Muscle layer of colon (tissue), 2 donors: ENCODE measurements around the gene OPCML.

ENCODE experiments used
- H3K27ac ChIP-seq: one replicate; pipeline ENCODE4 v1.7.0; 2013; ENCODE audit warnings: low read depth, mild to moderate bottlenecking, low read length, moderate library complexity
- H3K27me3 ChIP-seq, 2 donors: one replicate each; pipeline ENCODE4 v1.7.0; 2013; ENCODE audit warnings: low read length in 2 of 2, mild to moderate bottlenecking in 2 of 2; ENCODE audit not compliant: insufficient read depth in 2 of 2, control insufficient read depth in 1 of 2
- H3K36me3 ChIP-seq: one replicate; pipeline ENCODE4 v1.7.0; 2013; ENCODE audit warnings: mild to moderate bottlenecking, low read length; ENCODE audit not compliant: insufficient read depth
- H3K4me1 ChIP-seq: one replicate; pipeline ENCODE4 v1.7.0; 2013; ENCODE audit warnings: mild to moderate bottlenecking, low read length; ENCODE audit not compliant: insufficient read depth
- H3K4me3 ChIP-seq, 2 donors: one replicate each; pipeline ENCODE4 v1.7.0; 2013; ENCODE audit warnings: low read length in 2 of 2, low read depth in 1 of 2, mild to moderate bottlenecking in 1 of 2, moderate library complexity in 1 of 2
- H3K9ac ChIP-seq: one replicate; pipeline ENCODE4 v1.7.0; 2013; ENCODE audit warnings: low read length
- H3K9me3 ChIP-seq: one replicate; pipeline ENCODE4 v1.7.0; 2013; ENCODE audit warnings: mild to moderate bottlenecking, low read length
- donor health status: abdominal sarcoma.
- donor health status: Adenocarcinoma of cecum.

OPCML gene

GRCh38 chr11:133500936-133501335, 31.4 kb downstream of the OPCML start:
- Histone ChIP-seq H3K27me3 (no peaks in the 10 kb centered on the region), H3K36me3 (no peaks in the 10 kb centered on the region), H3K27ac (no peak overlapping the region), H3K4me1 (no peaks in the 10 kb centered on the region), H3K9ac (no peak overlapping the region), H3K4me3 (no peak overlapping the region), H3K9me3 (no peaks in the 10 kb centered on the region)

DNA sequence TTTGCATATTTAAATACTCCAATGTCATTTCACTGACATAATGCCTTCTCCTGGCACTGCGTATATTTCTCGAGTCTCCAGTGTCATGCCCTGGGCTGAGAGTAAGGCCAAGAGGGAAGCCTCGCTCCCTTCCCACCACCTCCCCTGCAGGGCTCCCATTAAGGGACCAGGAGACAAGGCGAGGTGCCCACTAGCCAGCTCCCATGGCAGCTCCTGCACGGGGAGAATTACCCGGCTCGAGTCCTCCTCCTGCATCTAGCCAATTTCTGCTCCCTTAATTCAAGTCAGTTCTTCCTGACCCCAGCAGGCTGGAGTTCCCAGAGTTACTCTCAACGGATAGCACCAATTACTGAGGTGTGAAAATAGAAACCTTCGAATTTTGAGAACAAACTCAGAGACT, 31.9 kb downstream of the OPCML start:
- no peaks in the 10 kb centered on the region for H3K9me3 ChIP-seq
- H3K36me3 ChIP-seq, result no peaks in the 10 kb centered on the region
- no peak overlapping the region for H3K27ac ChIP-seq
- no peaks in the 10 kb centered on the region for H3K27me3 ChIP-seq
- no peak overlapping the region for H3K4me3 ChIP-seq
- no peak overlapping the region for H3K9ac ChIP-seq
- no peaks in the 10 kb centered on the region for H3K4me1 ChIP-seq

DNA sequence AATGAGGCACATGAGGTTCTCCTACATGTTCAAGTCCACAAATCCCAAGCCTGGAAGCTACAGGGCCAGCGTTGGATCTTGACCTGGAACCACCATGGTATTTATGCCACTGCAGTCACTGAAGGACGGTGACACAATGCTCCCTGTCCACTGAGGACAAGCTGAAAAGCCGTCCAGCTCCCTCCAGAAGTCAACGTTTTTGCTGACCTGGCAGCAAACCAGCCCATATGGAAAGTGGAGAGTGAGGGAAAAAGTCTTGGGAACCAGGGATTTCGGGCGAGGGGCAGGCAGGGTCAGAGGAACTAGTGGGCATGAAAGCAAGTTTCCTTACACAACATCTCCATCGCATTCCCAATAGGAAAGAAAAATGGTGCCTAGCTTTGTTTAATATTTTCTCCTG, 33.3 kb downstream of the OPCML start:
- H3K9ac ChIP-seq, result no peak overlapping the region
- H3K4me1 ChIP-seq, result no peaks in the 10 kb centered on the region
- H3K36me3 ChIP-seq, result no peaks in the 10 kb centered on the region
- H3K4me3 ChIP-seq, result no peak overlapping the region
- H3K27me3 ChIP-seq, result no peaks in the 10 kb centered on the region
- no peak overlapping the region for H3K27ac ChIP-seq
- no peaks in the 10 kb centered on the region for H3K9me3 ChIP-seq

GRCh38 chr11:133497477-133498140, 34.7 kb downstream of the OPCML start:
- Histone ChIP-seq H3K9me3 (no peaks in the 10 kb centered on the region), H3K27ac (no peak overlapping the region), H3K4me1 (no peaks in the 10 kb centered on the region), H3K36me3 (no peaks in the 10 kb centered on the region), H3K9ac (no peak overlapping the region), H3K4me3 (no peak overlapping the region), H3K27me3 (no peaks in the 10 kb centered on the region)

- H3K4me3 ChIP-seq, result no peak overlapping the region
- H3K9ac ChIP-seq, result no peak overlapping the region
- no peak overlapping the region for H3K27ac ChIP-seq
- no peaks in the 10 kb centered on the region for H3K4me1 ChIP-seq
- H3K9me3 ChIP-seq, result no peaks in the 10 kb centered on the region
- H3K36me3 ChIP-seq, result no peaks in the 10 kb centered on the region
- no peaks in the 10 kb centered on the region for H3K27me3 ChIP-seq
Measured at GRCh38 chr11:133492895-133493294, 39.4 kb downstream of the OPCML start.

GRCh38 chr11:133491680-133492383, 40.5 kb downstream of the OPCML start:
- no peak overlapping the region for H3K9ac ChIP-seq
- no peak overlapping the region for H3K4me3 ChIP-seq
- no peaks in the 10 kb centered on the region for H3K9me3 ChIP-seq
- no peaks in the 10 kb centered on the region for H3K4me1 ChIP-seq
- H3K27ac ChIP-seq, result no peak overlapping the region
- H3K36me3 ChIP-seq, result no peaks in the 10 kb centered on the region
- H3K27me3 ChIP-seq, result no peaks in the 10 kb centered on the region

DNA sequence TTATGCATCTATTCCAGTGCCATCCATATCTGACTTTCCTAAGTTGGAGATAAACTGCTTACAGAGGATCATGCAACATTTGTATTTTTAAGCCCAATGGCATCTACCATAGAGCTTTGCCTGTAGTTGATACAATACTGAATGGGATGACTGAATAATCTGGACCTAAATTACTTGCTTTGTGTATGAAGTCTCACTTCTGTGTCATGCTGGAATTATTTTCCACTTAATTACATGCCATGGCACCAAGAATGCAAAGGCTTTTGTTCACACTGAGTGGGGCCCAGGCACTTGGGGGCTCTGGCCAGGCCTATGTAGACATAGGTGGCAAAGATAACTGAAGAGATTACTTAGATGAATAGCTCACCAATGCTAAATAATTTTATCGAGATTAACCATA, 51.6 kb downstream of the OPCML start:
- no peak overlapping the region for H3K4me3 ChIP-seq
- H3K9ac ChIP-seq, result no peak overlapping the region
- no peaks in the 10 kb centered on the region for H3K36me3 ChIP-seq
- H3K4me1 ChIP-seq, result no peaks in the 10 kb centered on the region
- H3K9me3 ChIP-seq, result no peaks in the 10 kb centered on the region
- H3K27me3 ChIP-seq, result no peaks in the 10 kb centered on the region
- H3K27ac ChIP-seq, result no peak overlapping the region

GRCh38 chr11:133479209-133479608, 53.1 kb downstream of the OPCML start:
- no peaks in the 10 kb centered on the region for H3K9me3 ChIP-seq
- H3K4me3 ChIP-seq, result no peak overlapping the region
- H3K9ac ChIP-seq, result no peak overlapping the region

DNA sequence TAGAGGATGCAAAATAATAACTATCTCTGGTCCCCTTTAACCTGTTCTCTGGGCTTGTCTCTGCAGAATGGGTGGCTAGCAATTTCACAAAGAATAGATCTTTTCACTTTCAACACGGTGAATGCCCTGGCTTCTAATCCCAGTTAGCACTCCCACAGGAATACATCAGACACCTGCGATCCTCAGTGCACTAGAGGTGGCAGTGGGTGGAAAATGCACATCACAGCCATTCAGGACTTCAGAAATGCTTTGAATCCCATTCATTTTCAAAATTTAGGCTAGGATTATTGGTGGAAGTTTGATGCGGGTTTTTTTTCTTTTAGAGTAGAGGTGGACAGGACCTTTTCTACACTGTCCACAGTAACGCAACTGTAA, 55.1 kb downstream of the OPCML start:
- no peak overlapping the region for H3K4me3 ChIP-seq
- no peaks in the 10 kb centered on the region for H3K4me1 ChIP-seq
- no peak overlapping the region for H3K27ac ChIP-seq
- no peaks in the 10 kb centered on the region for H3K9me3 ChIP-seq
- no peaks in the 10 kb centered on the region for H3K36me3 ChIP-seq
- H3K9ac ChIP-seq, result no peak overlapping the region
- no peaks in the 10 kb centered on the region for H3K27me3 ChIP-seq

More at GRCh38 chr11:133479209-133479608, 53.1 kb downstream of the OPCML start:
- Histone ChIP-seq H3K36me3 (no peaks in the 10 kb centered on the region), H3K27ac (no peak overlapping the region), H3K27me3 (no peaks in the 10 kb centered on the region), H3K4me1 (no peaks in the 10 kb centered on the region)

DNA sequence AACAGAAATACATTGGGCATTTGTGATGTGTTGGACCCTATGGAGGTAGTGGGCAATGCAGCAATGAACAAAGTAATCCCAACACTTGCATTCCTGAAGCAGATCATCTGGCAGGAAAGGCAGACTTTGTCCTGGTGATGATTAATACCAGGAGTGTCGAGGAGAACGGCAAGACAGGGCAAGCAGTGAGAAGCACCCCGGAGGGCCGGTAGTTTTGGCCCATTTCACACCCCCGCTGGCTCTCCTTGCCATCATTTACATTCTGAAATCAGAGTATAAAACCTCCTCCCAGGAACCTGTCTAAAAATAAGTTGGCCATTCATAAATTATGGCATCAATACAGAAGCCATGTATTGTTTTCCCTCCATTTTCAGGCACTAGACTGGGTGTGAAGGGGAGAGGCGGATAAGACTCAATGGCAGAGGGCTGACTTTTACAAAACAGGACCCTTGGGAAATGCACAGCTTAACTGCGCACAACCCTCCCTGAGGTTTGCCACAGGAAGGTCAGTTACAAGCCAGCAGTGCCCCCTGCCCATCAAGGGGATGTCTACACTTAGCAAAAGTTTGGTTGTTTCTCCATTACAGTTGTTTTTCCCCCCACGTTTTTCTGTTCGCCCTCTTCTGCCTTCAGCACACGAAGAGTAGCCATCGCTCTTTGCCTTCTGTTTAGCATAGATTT, 55.6 kb downstream of the OPCML start:
- Histone ChIP-seq H3K4me1 (no peaks in the 10 kb centered on the region), H3K4me3 (no peak overlapping the region), H3K9ac (no peak overlapping the region), H3K27ac (no peak overlapping the region), H3K36me3 (no peaks in the 10 kb centered on the region), H3K9me3 (no peaks in the 10 kb centered on the region), H3K27me3 (no peaks in the 10 kb centered on the region)

DNA sequence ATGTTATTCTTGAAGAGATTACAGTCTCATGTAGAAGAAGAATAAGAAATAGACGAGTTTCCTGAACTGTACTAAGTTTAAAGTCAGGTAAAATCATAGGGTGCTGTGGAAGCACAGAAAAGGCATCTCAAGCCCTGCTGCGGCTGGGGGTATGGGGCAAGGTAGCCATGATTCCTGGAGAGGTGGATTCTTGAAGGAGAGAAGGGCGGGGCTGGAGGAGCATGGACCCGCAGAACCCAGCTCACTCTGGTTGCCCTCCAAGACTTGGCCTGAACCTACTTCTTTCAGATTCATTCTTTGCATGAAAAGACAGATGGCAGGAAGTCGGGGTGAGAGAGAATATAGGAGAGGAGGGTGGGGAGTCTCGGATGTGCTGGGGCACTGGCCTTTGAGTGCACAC, 57.8 kb downstream of the OPCML start:
- Histone ChIP-seq H3K9ac (no peak overlapping the region), H3K36me3 (no peaks in the 10 kb centered on the region), H3K4me1 (no peaks in the 10 kb centered on the region), H3K9me3 (no peaks in the 10 kb centered on the region), H3K27me3 (no peaks in the 10 kb centered on the region), H3K27ac (no peak overlapping the region), H3K4me3 (no peak overlapping the region)
